NCI-H1105 treated with DMSO at 0.1 percent for 48 hours (cell line): ENCODE measurements around the gene ANK3.

Source experiments
- DNase-seq: peaks from one replicate; lab custom pipeline; 2025; lab: John Stamatoyannopoulos, UW

Gene ANK3

DNA sequence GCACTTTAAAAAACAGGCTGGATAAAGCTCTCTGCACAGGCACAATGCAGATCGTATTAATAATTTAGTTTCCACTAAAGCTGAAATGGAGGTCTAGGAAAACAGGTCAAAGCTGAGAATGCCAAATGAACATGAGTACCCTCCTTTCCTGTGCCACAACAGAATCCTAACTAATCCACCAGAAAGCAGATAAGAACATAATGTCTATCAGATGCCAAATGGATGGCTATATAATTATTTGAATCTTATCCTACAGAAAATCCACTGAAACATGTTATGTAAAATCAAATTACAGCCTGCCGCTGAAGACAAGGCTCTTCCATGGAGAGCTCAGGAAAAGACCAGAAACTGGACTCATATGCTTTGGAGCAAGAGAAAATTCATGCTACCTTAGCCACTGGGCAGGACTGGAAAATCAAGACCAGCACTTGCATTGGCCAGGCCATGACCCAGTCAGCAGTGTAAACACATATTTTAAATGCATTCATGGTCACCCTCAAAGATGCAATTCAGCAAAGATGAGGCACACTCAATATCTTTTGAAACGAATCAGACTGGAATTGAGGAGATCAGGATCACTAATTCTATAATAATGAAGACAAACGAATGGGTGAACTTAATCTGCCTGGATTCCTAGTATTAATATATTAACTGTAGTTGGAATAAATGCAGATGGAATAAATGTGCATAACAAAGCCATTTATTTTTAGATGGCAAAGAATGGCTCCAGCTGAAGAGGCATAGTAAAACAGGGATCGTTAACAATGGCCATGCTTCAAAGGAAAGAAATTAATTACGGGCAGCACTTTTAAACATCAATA lies 13.2 kb downstream of the ANK3 start:
- DNase-seq = no peak

DNA sequence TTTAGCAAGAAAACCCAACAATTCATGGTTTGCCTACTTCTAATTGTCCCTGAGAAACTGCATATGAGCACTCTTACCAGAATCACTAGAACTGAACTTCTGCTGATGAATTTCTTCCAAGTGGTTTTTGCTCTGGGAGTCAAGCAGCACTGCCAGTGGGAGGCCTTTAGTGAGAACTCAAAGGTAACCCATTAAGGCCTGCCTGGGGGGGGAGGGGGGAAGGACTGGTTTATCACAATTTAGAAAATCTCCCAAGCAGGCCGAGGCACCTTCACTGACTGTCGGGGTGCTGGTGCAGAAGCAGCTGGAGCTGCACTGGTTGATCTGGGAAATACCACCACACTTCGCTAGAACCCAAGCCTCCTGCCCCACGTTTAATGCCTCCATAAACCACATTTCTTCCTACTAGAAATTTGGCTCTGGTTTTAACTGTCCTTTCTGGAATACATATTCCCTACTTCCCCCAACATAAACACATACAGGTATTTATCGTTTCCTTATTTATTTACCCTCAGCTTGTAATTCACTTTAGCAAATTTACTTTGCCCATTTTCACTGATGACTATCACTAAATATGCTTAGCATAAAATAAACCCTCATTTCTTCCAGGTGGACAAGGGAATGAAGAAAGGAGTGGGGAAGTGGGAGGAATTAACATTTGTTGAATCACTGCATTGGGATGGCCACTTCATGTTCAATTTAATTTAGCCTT lies 14.2 kb downstream of the ANK3 start:
- no peak for DNase-seq

DNA sequence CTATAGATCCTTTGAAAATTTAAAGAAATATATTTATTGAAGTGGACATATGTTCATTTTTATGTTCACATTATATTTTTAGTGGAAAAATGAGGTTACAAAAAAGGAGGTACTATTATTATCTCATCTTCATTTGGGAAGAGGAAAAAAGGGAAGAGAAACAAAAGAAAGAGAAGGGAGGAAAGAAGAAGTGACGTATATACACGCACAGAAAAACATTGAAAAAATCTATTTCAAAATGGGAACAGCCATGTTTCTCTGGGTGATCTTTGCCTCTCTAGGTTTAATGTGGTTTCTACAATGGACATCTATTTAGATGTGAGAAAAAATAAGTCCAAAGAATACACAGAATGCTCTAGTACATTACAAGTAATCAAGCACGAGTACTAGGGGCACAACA lies 14.8 kb downstream of the ANK3 start:
- no peak for DNase-seq

DNA sequence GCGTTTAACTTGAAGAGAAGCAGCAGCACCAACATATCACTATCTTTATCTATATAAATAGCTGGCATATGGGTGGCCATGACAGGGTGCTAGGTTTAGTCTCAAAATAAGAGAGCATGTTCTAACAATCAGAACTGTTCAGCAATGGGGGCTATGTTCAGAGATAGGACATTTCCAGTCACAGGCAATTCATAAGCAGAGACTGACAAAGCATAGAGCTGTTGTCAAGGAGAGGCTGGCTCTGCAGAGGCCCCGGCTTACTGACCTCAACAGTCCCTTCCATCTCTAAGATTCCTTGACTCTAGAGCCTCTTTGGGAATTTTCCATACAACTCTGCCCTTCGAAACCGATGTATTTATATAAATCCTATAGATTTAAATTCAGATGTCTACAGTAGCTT lies 17.2 kb downstream of the ANK3 start:
- no peak for DNase-seq

DNA sequence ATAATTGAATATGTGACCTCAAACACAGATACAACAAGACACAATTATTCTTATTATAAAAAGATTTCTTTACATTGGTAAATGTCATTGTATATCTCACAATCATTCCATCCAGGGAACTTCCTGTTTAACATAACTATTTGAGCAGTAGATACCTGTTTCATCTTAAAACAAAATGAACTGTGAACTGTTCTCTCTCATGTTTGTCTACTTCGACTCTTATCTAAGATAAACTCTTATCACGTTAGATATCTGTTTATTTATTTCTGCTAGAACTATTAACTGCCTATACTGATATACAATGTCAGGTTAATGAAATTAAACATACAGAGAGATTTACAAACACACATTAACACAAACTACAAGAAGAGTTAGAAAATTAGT lies 20.1 kb downstream of the ANK3 start:
- no peak for DNase-seq

DNA sequence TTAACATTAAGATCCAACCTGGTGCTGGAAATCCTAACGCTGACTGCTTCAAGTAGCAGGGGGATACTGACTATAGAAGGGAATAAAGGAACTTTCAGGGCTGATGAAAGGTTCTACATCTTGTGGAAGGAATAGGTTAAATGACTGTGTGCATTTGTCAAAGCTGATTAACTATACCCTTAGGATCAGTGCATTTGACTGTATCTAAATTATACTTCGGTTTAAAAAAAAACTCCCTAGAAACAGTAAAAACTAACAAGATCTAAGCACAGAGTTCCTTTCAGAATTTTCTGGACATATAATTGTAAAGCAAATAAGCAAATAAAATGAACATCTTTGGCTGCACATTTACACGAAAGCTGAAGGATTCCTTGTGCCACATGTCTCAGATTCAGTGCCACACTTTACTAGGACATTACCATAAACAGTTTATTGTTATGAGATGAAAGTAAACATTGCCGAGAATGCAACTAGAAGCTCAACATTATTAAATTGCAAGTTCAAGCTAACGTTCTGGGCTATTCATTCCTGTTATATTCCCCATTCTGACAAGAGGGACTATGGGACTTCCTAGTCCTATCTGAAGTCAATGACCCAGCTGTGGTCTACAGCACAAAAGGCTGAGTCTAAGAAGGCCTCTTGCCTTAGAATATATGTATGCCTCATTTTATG lies 20.7 kb downstream of the ANK3 start:
- no peak for DNase-seq

DNA sequence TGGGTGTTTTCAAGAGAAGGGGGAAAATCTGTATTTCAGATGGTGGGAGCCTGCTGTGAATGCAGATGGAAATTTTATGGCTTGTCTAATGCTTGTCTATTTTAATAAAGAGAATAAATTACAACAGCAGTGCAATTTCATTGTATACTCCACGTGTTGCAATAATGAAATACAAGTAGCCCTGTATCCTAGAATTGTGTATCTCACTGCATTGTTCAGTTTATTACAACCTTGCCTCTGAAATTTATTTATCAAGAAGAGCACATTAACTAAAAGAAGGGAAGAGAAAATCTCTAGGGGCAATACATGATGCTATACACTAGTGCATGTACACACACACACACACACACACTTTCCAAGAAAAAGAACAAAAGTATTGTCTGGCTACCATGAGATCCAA lies 21.8 kb downstream of the ANK3 start:
- DNase-seq = no peak

DNA sequence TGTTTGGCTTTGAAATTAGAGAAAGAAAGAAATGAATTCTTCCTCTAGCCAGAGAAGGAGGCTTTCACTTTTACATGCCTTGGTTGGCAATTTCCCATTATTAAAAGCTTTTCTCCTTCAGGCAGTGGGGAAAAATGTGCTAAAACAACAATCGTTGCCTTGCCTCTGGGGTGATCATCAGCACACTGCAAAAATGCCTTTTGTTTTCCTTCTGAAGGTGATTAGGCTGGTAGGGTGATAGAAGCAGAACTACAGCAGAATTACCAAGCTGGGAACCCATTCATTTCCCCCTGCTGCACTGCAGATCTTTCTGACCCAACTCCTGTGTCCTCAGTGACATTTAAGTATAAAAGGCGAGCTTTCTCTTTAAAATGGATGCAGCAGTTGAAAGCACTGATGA lies 22.2 kb downstream of the ANK3 start:
- no peak for DNase-seq

DNA sequence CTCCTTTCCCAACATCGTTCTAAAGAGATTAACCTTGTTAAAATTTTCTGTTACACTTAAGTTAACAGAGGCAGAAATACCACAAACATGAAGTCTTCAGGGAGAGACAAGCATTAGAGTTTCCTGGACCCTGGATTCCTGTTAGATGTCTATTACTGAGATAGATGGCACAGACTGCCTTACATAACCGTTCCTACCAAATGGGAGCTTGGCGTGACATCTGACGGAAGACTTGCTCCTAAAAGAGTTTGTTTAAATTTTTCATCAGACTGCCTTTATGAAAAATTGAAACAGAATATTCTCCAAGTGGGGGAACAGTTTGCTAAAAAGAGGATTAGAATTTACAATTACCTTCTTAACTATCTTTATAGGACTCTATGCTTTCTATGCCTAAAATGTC lies 22.7 kb downstream of the ANK3 start:
- DNase-seq = no peak

DNA sequence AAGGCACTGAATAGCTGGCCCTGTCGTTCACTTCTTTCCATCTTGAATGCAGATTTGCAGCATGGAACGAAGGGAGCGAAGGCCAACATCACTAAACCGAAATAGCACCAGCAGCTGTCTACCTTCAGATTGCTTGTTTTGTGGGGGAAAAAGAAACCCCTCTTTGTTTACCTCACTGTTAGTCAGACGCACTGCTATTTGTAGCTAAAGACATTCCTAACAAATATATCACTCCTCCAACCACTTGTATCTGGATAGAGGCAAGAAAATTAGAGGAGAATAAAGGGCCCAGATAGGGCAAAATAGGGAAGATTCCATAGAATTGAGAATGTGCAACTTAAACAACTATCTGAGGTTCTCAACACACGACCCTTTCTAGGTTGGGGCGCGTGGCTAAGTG lies 26.5 kb downstream of the ANK3 start:
- DNase-seq = no peak

DNA sequence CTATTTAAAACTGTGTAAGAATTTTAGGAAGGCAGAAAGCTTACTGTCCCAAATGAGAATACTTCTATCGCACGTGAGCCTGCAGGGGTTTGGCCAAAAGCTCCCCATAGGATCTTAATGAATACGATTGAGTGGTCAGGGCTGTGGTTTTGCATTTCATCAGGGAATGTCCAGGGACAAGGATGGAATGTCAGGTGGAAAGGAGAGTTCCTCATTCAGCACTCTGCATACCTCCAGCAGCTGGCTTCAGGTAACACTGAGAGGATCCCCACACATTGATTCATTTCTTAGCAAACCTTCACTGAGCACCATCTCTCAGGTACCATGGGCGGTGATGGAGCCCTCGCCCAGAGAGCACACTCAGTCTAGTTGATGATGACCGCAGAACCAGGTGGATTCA lies 27.2 kb downstream of the ANK3 start:
- no peak for DNase-seq

DNA sequence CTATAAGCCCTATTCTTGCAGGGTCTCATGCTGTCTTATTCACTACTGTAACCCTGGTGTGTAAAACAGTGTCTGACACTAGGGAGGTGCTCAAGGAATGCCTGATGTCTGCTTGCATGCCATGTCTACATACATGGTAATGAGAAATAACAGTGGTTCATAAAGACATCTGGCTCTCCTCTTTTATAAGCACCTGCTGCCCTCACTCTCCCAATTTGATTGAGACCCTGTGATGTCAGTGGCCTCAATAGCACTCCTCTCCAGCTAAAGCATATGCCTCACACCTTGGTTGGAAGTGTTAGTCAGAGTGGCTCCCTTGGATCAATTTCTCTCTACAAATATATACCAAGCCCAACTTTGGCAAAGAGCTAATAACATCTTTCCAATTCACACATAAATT lies 30.6 kb downstream of the ANK3 start:
- DNase-seq = no peak

DNA sequence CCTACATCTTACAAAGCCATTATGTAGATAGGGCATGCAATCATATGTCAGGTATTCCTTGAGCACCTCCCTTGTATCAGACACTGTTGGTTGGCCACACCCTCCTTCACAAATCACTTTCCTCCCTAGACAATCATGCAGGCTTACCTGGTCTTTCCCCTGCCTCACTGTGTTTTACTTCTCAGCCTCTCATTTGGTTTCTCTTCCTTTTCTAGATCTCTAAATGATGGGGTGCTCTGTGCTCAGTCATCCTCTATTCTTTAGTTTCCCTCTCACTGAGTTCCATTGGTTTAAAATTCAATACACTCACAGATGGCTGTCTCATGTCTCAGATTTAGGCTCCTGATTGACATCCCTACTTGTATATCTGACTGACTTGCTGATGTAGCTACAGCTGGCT lies 31.4 kb downstream of the ANK3 start:
- no peak for DNase-seq

DNA sequence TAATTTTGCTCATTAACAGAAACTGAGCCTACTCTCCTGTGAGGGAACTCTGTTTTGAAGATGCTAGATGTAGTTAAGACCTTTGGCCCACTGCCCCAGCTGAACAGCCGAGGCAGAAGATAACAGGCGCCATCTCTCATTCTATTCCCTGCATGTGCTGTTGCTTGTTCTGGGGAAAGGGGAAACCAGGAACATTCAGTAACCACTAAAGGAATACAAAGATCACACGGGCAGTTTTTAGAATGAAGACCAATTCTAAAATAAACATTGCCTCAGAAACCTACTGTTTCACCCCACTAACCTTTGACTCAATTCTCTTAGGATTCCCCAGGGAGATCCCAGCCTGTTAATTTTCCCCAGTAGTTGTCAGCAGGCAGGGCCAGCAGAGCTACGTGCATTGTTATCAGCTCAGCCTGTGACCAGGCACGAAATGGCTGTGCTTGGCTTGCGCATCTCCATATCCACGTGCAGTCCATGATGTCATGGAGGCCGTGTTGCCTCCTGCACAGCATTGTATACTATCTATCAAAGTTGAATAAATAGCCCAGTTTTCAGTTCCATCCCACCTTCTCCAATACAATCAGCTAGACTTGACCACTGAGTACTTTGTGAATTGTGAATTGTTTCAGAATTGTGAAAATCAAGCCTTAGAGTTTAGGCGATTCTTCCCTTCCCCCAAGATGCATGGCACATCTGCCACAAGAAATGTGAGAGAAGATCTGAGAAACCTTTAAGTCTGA lies 36.0 kb downstream of the ANK3 start:
- no peak for DNase-seq

DNA sequence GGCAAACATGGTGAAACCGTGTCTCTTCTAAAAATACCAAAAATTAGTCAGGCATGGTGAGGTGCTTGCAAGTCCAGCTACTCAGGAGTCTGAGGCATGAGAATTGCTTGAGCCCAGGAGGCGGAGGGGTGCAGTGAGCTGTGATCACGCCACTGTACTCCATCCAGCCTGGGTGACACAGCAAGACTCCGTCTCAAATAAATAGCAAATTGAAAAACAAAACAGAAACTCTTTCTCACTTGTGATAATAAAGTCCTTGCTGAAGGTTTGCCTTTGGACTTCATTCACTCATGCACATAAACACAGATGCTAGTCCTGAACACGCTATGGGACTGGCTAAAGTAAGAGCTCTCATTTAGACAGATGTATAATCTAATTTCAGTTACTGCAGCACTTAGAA lies 37.6 kb downstream of the ANK3 start:
- DNase-seq = no peak

DNA sequence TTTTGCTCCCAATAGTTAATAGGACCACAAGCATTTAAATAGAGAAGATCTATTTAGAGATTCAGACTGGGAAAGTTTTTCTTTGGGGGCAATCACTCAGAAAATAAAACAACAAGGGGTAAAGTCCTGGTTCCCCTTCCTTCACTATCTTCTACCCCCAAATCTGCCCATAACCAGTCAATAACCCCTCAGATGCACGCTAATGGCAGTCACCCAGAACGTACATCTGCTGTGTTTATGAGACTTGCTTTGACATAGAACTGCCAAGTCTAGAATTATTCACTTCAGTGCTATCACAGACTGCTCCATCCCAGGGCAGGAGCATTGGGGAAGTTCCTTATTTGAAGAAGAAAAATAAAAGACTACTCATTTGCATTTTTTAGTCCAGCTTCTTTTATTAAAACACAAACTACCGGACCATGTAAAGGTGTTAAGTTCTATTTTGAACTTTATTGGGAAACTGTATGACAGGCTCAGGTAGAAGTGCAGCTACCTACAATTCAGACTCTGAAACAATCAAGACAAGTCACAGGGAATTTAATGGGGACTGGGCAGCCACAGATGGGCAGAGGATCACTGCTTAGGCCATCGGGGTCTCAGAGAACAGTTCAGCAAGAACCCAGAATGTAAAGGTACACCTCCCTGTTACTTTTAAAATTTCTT lies 38.4 kb downstream of the ANK3 start:
- no peak for DNase-seq

DNA sequence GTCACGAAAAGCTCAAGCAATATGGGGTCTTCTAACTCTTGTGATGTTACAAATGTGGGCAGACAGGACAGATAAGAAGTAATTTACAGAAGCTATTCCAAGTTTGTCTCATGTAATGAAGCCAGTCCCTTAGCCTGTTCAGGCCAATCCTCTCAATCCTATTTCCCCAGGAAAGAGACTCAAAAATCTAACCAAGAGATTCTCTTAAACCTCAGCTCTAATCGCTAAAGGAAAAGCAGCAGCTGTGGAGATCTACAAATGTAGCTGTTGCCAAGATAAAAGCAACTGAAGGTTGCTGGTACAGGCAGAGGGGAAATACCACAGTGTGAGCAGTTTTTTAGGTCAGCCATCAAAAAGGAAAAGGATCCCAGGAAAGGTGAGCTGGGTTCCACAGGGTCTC lies 39.3 kb downstream of the ANK3 start:
- no peak for DNase-seq

DNA sequence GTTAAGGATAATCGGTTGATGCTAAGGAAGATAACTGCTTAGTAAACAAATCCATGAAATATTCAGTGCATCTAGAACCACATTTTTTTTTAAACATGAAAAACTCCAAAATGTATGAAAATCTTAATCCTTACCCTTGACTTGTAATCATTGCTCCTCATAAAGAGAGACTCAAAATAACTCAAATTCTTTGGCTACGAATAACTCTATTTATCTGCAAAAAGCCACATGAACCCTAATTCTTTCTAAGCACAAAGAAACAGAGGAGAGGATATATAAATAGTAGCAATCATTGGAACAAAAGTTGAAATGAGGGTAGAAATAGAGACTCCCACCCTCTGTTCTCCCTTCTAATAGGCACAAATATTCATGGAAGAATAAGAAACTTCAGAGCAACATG lies 40.2 kb downstream of the ANK3 start:
- no peak for DNase-seq

DNA sequence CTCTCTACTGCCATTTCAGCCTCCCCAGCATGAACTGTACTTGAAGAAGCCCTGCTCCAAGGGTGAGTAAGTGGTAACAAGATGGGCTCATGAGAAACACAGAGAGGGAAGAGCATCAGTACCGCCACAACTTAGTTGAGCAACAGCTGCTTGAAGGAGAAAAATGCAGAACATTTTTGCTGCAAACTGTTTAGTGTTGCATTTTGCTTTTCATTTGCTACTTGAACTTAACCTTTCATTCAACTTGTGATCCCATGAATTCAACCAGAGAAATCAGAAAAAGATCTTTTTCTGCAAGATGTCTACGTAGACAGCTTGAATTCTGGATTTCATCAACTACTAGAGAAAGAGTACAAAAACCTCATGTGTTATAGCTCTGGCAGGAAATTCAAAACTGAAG lies 40.7 kb downstream of the ANK3 start:
- DNase-seq = no peak

DNA sequence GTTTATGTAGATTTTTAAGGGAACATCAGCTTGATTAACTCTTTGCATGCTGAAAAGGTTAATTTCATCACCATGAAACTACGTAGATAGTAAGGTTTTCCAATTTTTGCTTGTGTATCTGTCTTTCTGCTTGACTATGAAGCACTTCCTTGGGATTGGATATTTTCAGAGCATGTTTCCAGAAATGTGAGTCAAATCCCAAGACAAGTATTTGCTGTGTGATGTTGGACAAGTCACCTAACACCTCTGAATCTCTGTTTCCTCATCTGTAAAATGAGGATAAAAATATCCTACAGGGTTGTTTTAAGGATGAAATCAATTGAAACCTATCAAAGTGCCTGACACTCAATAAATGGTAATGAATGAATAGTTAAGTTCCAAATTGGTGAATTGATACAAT lies 42.4 kb downstream of the ANK3 start:
- no peak for DNase-seq

DNA sequence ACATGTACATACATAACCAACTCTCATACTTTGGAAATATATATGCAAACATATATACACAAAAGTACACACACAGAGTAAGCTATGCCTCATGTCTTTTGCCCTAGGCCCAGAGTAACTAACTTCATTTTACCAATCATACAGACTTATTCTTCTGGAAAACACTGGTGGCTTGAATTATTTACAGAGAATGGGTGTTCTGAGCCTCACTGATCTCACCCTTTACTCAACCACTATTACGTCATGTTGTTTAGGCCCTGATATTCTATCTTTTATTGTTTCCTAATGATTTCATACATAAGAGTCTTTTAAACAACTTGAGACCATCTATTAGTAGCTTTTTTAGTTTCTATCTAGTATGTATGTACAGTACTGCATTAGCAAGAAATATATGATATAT lies 43.0 kb downstream of the ANK3 start:
- no peak for DNase-seq

DNA sequence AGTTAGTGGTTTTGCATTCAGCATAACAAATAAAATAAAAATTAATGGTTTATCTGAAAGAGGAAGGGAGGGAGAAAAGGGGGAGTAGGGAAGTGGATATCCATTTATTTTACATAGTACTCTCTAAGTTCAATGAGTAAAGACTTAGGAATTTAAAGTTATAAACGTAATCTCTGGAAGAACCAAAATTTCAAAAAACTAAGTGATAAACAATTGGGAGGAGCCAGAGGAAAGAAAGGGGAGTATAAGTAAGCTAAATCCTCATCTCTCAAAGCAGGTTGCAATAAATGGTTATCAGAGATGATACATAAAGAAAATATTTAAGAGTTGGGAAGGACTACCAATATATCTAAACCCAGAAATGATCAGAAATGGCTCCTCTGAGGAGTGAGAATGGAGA lies 46.4 kb downstream of the ANK3 start:
- no peak for DNase-seq
